HepG2 (cell line): ENCODE data around the gene SRRM1. TPM values are rescaled to one million over a fixed set of nuclear protein-coding genes. Genes with fewer than 3 reads are reported as not detected.

Experiments used
- ATAC-seq: fragments of 200-7000 bp; cut with Tn5 transposase; 3 replicates; pipeline ENCODE4 v1.9.1; 2020; ENCODE audit warnings: mild to moderate bottlenecking, moderate library complexity
- BruUV-seq: library from RNA; stranded (reverse); fragments of 400-500 nt; replicated peaks from 2 replicates; lab custom pipeline; 2021; lab: Mats Ljungman, UMichigan
- CTCF ChIA-PET: fragments of 300-600 bp; formaldehyde crosslinking; extraction: SDS; loops from one replicate; lab custom pipeline; 2021; ENCODE audit warnings: low total read pairs, inconsistent platforms, low intra/inter-chr PET ratio; lab: Yijun Ruan, JAX
- POLR2A ChIA-PET: fragments of 350-600 bp; sonication (Branson Sonifier 250); formaldehyde crosslinking; loops from one replicate; lab custom pipeline; 2020; ENCODE audit warnings: antibody characterized with exemption, inconsistent platforms; lab: Yijun Ruan, JAX
- DNase-seq: peaks from one replicate; pipeline ENCODE4 v3.0.0-alpha.2; 2015; ENCODE audit warnings: low spot score
- FAIRE-seq: peaks from 3 replicates; lab custom pipeline; 2011; peaks lifted over from hg19 to GRCh38; lab: Jason Lieb, UNC
- H2AFZ ChIP-seq: one replicate; pipeline ENCODE4 v1.6.1; 2011; ENCODE audit warnings: low read length, inconsistent platforms
- H3K27ac ChIP-seq: fragments of 300-600 bp; 3 replicates; pipeline ENCODE4 v1.8.0; 2011; ENCODE audit warnings: mixed run types, mild to moderate bottlenecking, mixed read lengths, low read length, inconsistent platforms; ENCODE audit not compliant: insufficient read depth; ENCODE audit errors: extremely low read length
- H3K27me3 ChIP-seq, 2 experiments: fragments of 200-600 bp in 1 of 2; 2 replicates in 1 of 2; 3 replicates in 1 of 2; pipeline versions ENCODE4 v1.6.0 to v1.8.0; 2011; ENCODE audit warnings: low read length in 2 of 2, mild to moderate bottlenecking in 2 of 2, moderate library complexity in 2 of 2, inconsistent platforms in 1 of 2; ENCODE audit not compliant: insufficient read depth in 2 of 2, control insufficient read depth in 1 of 2
- H3K36me3 ChIP-seq, 2 experiments: fragments of 200-600 bp in 1 of 2; replicated peaks in 1 of 2; 2 replicates in 1 of 2; 3 replicates in 1 of 2; pipeline versions ENCODE4 v1.5.1 to v1.8.0; 2011; ENCODE audit warnings: low read length in 2 of 2, inconsistent platforms in 1 of 2; ENCODE audit not compliant: insufficient read depth in 2 of 2, control insufficient read depth in 1 of 2
- H3K4me1 ChIP-seq: 2 replicates; pipeline ENCODE4 v1.5.1; 2012; ENCODE audit warnings: low read length, inconsistent platforms; ENCODE audit not compliant: insufficient read depth
- H3K4me2 ChIP-seq: 2 replicates; pipeline ENCODE4 v1.6.0; 2011; ENCODE audit warnings: low read depth, low read length, inconsistent platforms
- H3K4me3 ChIP-seq, 3 experiments: fragments of 200-600 bp in 1 of 3; sonication (generic), shearing (Covaris generic) in 1 of 3; replicated peaks in 1 of 3; 2 replicates each; pipeline ENCODE4 v1.5.1; 2011 to 2016; ENCODE audit warnings: low read length in 3 of 3, inconsistent platforms in 2 of 3, low read depth in 2 of 3, mild to moderate bottlenecking in 2 of 3, control low read depth in 1 of 3, mixed read lengths in 1 of 3; ENCODE audit not compliant: insufficient read depth in 1 of 3
- H3K79me2 ChIP-seq: one replicate; pipeline ENCODE4 v1.6.1; 2011; ENCODE audit warnings: low read length, inconsistent platforms; ENCODE audit not compliant: insufficient read depth
- H3K9ac ChIP-seq: 2 replicates; pipeline ENCODE4 v1.6.0; 2011; ENCODE audit warnings: mild to moderate bottlenecking, low read depth, low read length, inconsistent platforms; ENCODE audit not compliant: insufficient read depth
- H3K9me3 ChIP-seq: 2 replicates; pipeline ENCODE4 v1.5.1; 2012; ENCODE audit warnings: mild to moderate bottlenecking, low read length
- H4K20me1 ChIP-seq: 2 replicates; pipeline ENCODE4 v1.6.0; 2011; ENCODE audit warnings: inconsistent platforms, mild to moderate bottlenecking, low read length, moderate library complexity; ENCODE audit not compliant: insufficient read depth
- ATRX ChIP-seq: sonication (generic); formaldehyde crosslinking; IDR thresholded peaks from 2 replicates; pipeline ENCODE4 v1.4.0; 2020; ENCODE audit warnings: missing genetic modification reagents, borderline replicate concordance
- GABPA ChIP-seq, 2 experiments: IDR thresholded peaks; 2 replicates each; pipeline ENCODE4 v1.6.1; 2011 to 2016; ENCODE audit warnings: low read depth in 2 of 2, low read length in 1 of 2, missing biosample characterization in 1 of 2, missing genetic modification characterization in 1 of 2
- GMEB1 ChIP-seq: sonication (generic); formaldehyde crosslinking; IDR thresholded peaks from 2 replicates; pipeline ENCODE4 v1.5.1; 2020; ENCODE audit warnings: missing genetic modification reagents, mild to moderate bottlenecking, borderline replicate concordance
- HNF4A ChIP-seq: sonication (generic); formaldehyde crosslinking; IDR thresholded peaks from 2 replicates; pipeline ENCODE4 v1.4.0; 2020; ENCODE audit warnings: missing genetic modification reagents
- IRF2 ChIP-seq: IDR thresholded peaks from 2 replicates; pipeline ENCODE4 v1.6.1; 2018; ENCODE audit warnings: missing genetic modification reagents, missing compliant biosample characterization
- NFATC3 ChIP-seq: sonication (generic); formaldehyde crosslinking; IDR thresholded peaks from 2 replicates; pipeline ENCODE4 v1.5.1; 2020; ENCODE audit warnings: mild to moderate bottlenecking, missing genetic modification reagents
- PITX1 ChIP-seq: sonication (generic); formaldehyde crosslinking; IDR thresholded peaks from 2 replicates; pipeline ENCODE4 v1.5.1; 2020; ENCODE audit warnings: mild to moderate bottlenecking, missing genetic modification reagents
- RBM22 ChIP-seq: fragments of 200-400 bp; formaldehyde crosslinking; optimal IDR thresholded peaks from 2 replicates; pipeline ENCODE3; 2017; ENCODE audit warnings: mild to moderate bottlenecking, low read length, moderate library complexity
- REXO4 ChIP-seq: sonication (generic); formaldehyde crosslinking; IDR thresholded peaks from 2 replicates; pipeline ENCODE4 v1.8.0; 2022; ENCODE audit warnings: missing genetic modification reagents, mild to moderate bottlenecking, borderline replicate concordance
- SRY ChIP-seq: sonication (generic); formaldehyde crosslinking; IDR thresholded peaks from 2 replicates; pipeline ENCODE4 v1.8.0; 2022; ENCODE audit warnings: mild to moderate bottlenecking, missing genetic modification reagents
- WIZ ChIP-seq: sonication (generic); formaldehyde crosslinking; IDR thresholded peaks from 2 replicates; pipeline ENCODE4 v1.5.1; 2020; ENCODE audit warnings: mild to moderate bottlenecking, missing genetic modification reagents
- XRCC5 ChIP-seq: fragments of 200-400 bp; formaldehyde crosslinking; optimal IDR thresholded peaks from 2 replicates; pipeline ENCODE3; 2017; ENCODE audit warnings: mild to moderate bottlenecking, low read length
- ZNF260 ChIP-seq: sonication (generic); formaldehyde crosslinking; IDR thresholded peaks from 2 replicates; pipeline ENCODE4 v1.4.0; 2020; ENCODE audit warnings: missing genetic modification reagents, low read depth, mild to moderate bottlenecking, borderline replicate concordance
- ZNF75D ChIP-seq: sonication (generic); formaldehyde crosslinking; IDR thresholded peaks from 2 replicates; pipeline ENCODE4 v1.8.1; 2023; ENCODE audit warnings: missing genetic modification reagents, mild to moderate bottlenecking, borderline replicate concordance
- ZNF761 ChIP-seq: sonication (generic); formaldehyde crosslinking; conservative IDR thresholded peaks from 2 replicates; pipeline ENCODE4 v1.4.0; 2020; ENCODE audit warnings: mild to moderate bottlenecking, missing genetic modification reagents
- ZNF773 ChIP-seq: sonication (generic); formaldehyde crosslinking; IDR thresholded peaks from 2 replicates; pipeline ENCODE4 v1.4.0; 2020; ENCODE audit warnings: missing genetic modification reagents, borderline replicate concordance
- ZNF83 ChIP-seq: sonication (generic); formaldehyde crosslinking; IDR thresholded peaks from 2 replicates; pipeline ENCODE4 v1.4.0; 2020; ENCODE audit warnings: missing genetic modification reagents, mild to moderate bottlenecking, borderline replicate concordance
- WGBS: methylation state at CpG from one replicate; pipeline ENCODE4 v1.1.6; 2017; ENCODE audit warnings: low lambda C conversion rate; 5-methylcytosine and 5-hydroxymethylcytosine counted together
- in situ Hi-C: cut with HindIII; loops from 2 replicates; pipeline ENCODE4 v1.10.0; 2017; ENCODE audit warnings: low pct_unique_long_range_greater_than_20kb; ENCODE audit not compliant: extremely low pct_ligation_motif_present
- intact Hi-C: fragments of 100-400 bp; cut with micrococcal nuclease; formaldehyde crosslinking; loops from one replicate; pipeline ENCODE4 v1.10.0; 2022; ENCODE audit not compliant: unreplicated experiment
- polyA plus RNA-seq, 8 experiments: library from polyadenylated mRNA; depleted of rRNA in 3 of 8; stranded (reverse) in 7 of 8; unstranded in 1 of 8; fragments of >200 nt; fragmentation: Illumina TruSeq in 4 of 8; extraction: Trizol in 4 of 8; gene quantifications; 2 replicates each; pipeline versions ENCODE4 v1.2.1 to v1.2.3, GENCODE V29; 2011 to 2016; ENCODE audit warnings: low read depth in 4 of 8, missing spikeins in 1 of 8, mixed read lengths in 1 of 8; ENCODE audit not compliant: insufficient read depth in 1 of 8
- total RNA-seq, 5 experiments: library from RNA; depleted of rRNA; stranded (reverse); fragments of >200 nt; fragmentation: Illumina TruSeq; extraction: Trizol; gene quantifications; 2 replicates each; pipeline ENCODE4 v1.2.3, GENCODE V29; 2016; ENCODE audit warnings: low read depth in 1 of 5
- TF ChIP-seq, protein P1 (sequence below): IDR thresholded peaks from 2 replicates; pipeline ENCODE4 v1.6.1; 2016; ENCODE audit warnings: missing biosample characterization, missing genetic modification reagents, low read depth

Gene SRRM1
- total and polyA plus RNA-seq, 2 of the 13 experiments (the other 11 are each of a cell fraction or from before 2014, with no cell fraction given) = 31.6 to 44.5 TPM

DNA sequence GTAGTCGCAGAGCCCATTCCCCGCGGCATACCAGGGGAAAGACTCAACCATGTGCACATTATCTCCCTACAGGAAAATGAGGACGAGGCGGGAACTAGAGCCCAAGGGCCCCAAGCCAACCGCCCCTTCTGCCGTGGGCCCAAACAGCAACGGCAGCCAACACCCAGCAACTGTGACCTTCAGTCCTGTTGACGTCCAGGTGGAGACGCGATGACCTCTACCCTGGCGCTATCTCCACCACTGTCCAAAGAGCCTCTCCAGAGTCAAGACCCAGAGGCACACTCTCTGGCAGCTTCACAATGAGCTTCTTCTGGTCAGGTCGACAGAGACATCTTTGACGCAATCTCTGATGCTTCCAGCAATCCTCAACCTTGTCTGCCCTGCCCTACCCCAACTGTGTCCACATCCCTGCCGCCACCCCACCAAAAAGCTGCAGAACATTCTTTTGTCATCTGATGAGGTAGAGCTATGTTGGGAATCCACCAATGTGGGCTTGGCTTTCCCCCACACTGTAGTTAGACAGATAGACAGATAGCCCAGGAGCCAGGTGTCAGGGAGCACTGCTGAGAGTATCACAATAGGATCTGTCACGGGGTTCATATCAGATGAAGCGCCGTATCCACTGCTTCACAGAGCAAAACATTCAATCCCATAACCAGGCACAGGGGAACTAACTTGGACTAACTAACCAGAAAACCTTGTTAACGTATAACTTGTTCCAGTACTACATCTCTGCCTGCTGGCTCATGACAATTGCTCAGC, 37.4 kb upstream of the SRRM1 start (continued):
- TF ChIP-seq GABPA (IDR thresholded peaks at IDR 0.05; ENCODE audit: low read depth, low read length) = no peak
- no peak for TF ChIP-seq GABPA (CRISPR knock-in tag; IDR thresholded peaks at IDR 0.05; ENCODE audit: low read depth)
- no peak for TF ChIP-seq NFATC3 (CRISPR knock-in tag)
- peak; percentile 81 for TF ChIP-seq PITX1
- no peak for TF ChIP-seq RBM22
- TF ChIP-seq IRF2 = peak; percentile 55; the same call in 1 of the 2 replicates
- no peak for TF ChIP-seq ZNF761 (CRISPR knock-in tag)
- no peak for TF ChIP-seq WIZ (CRISPR knock-in tag)
- TF ChIP-seq XRCC5 = no peak
- no peak for TF ChIP-seq SRY (CRISPR knock-in tag)

GRCh38 chr1:24606296-24606605, 36.9 kb upstream of the SRRM1 start:
- no TSS peak for BruUV-seq
- no peak for DNase-seq
- FAIRE-seq = no peak
- H3K36me3 ChIP-seq = no peaks in the 10 kb centered on the region
- ATAC-seq = peak; percentile 64
- in situ Hi-C loops (no loop called here), intact Hi-C loops (no loop called here)
- H3K27ac ChIP-seq = peak overlapping the region; percentile 66
- ChIA-PET CTCF (no interaction called here), POLR2A (interaction anchor here (1.6 kb wide), 1 partner anchor 65 kb away, joined by 3 read pairs; no protein-coding TSS in a partner anchor)
- H3K4me3 ChIP-seq = peak overlapping the region in 1 of 3 experiments; percentile 46; a peak in 1 of 6 replicates
- no peaks in the 10 kb centered on the region for H4K20me1 ChIP-seq
- H3K4me2 ChIP-seq = peak overlapping the region; percentile 70
- H3K9me3 ChIP-seq = no peaks in the 10 kb centered on the region
- 59% methylated on average over 3 of the region's 3 CpGs for WGBS
- no peaks in the 10 kb centered on the region for H3K79me2 ChIP-seq
- no peak overlapping the region for H2AFZ ChIP-seq
- peaks cover 44% of the 10 kb centered on the region for H3K4me1 ChIP-seq
- no peak overlapping the region for H3K9ac ChIP-seq
- H3K27me3 ChIP-seq = no peaks in the 10 kb centered on the region; a peak in 1 of 5 replicates
- TF ChIP-seq ATRX = no peak
- no peak for TF ChIP-seq REXO4 (CRISPR knock-in tag)
- TF ChIP-seq, protein P1, sequence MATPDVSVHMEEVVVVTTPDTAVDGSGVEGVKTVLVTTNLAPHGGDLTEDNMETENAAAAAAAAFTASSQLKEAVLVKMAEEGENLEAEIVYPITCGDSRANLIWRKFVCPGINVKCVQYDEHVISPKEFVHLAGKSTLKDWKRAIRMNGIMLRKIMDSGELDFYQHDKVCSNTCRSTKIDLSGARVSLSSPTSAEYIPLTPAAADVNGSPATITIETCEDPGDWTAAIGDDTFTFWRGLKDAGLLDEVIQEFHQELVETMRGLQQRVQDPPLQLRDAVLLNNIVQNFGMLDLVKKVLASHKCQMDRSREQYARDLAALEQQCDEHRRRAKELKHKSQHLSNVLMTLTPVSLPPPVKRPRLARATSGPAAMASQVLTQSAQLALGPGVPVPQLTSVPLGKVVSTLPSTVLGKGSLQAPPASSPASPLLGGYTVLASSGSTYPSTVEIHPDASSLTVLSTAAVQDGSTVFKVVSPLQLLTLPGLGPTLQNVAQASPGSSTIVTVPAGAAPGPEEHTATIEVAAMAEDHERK = no peak
- no peak for TF ChIP-seq ZNF75D (CRISPR knock-in tag)
- no peak for TF ChIP-seq ZNF83 (CRISPR knock-in tag)
- TF ChIP-seq ZNF773 (CRISPR knock-in tag) = no peak
- TF ChIP-seq ZNF260 (CRISPR knock-in tag) = no peak
- no peak for TF ChIP-seq HNF4A (CRISPR knock-in tag)
- TF ChIP-seq GMEB1 = no peak
